Vagina (tissue), 2 donors: ENCODE results near the gene LRRC49. TPM values are rescaled to one million over a fixed set of nuclear protein-coding genes. Genes with fewer than 3 reads are reported as not detected.

ENCODE experiments used
- DNase-seq, 2 donors: peaks; one replicate each; pipeline ENCODE4 v3.0.0-alpha.2; 2017; ENCODE audit errors: extremely low spot score in 2 of 2
- H3K27ac ChIP-seq: fragments of 200-600 bp; sonication (generic); one replicate; pipeline ENCODE4 v1.5.1; 2019
- H3K27me3 ChIP-seq: fragments of 200-600 bp; sonication (generic); one replicate; pipeline ENCODE4 v1.5.1; 2019
- H3K36me3 ChIP-seq, 2 donors: fragments of 200-600 bp; sonication (generic); one replicate each; pipeline ENCODE4 v1.5.1; 2017 to 2019
- H3K4me1 ChIP-seq: fragments of 200-600 bp; sonication (generic); one replicate; pipeline ENCODE4 v1.5.1; 2019
- H3K4me3 ChIP-seq, 2 donors: fragments of 200-600 bp; sonication (generic); 1 replicate in 1 of 2; 2 replicates in 1 of 2; pipeline ENCODE4 v1.5.1; 2016 to 2019
- H3K9me3 ChIP-seq: fragments of 200-600 bp; sonication (generic); one replicate; pipeline ENCODE4 v1.5.1; 2019
- CTCF ChIP-seq, 3 experiments: fragments of 450-650 bp in 2 of 3; fragments of 200-600 bp in 1 of 3; sonication (generic) in 1 of 3; IDR thresholded peaks; one replicate each; pipeline ENCODE4 v1.5.1; 2017 to 2019; ENCODE audit warnings: antibody characterized with exemption in 3 of 3, mild to moderate bottlenecking in 2 of 3, moderate library complexity in 2 of 3
- POLR2A ChIP-seq, 2 donors: fragments of 450-650 bp; IDR thresholded peaks; one replicate each; pipeline ENCODE4 v1.6.1; 2017; ENCODE audit warnings: antibody characterized with exemption in 2 of 2, mild to moderate bottlenecking in 2 of 2, moderate library complexity in 2 of 2
- POLR2AphosphoS5 ChIP-seq, 2 donors: sonication (generic); formaldehyde crosslinking; IDR thresholded peaks; one replicate each; pipeline ENCODE4 v1.9.0; 2017; ENCODE audit warnings: antibody characterized with exemption in 2 of 2, mild to moderate bottlenecking in 2 of 2, low read depth in 1 of 2; ENCODE audit not compliant: insufficient read depth in 1 of 2
- intact Hi-C: fragments of 100-400 bp; cut with DNase I; formaldehyde crosslinking; loops from one replicate; pipeline ENCODE4 v1.15.1; 2023
- total RNA-seq: library from RNA; depleted of rRNA; stranded (reverse); fragments of >200 nt; gene quantifications from one replicate; pipeline ENCODE4 v1.2.3, GENCODE V29; 2016

LRRC49 gene
- total RNA-seq, 1 donor from 2014 or later = 8.8 TPM

- DNase-seq = peak in 1 of 2 donors; percentile 64
- H3K9me3 ChIP-seq = no peaks in the 10 kb centered on the region
- TF ChIP-seq POLR2A (IDR thresholded peaks at IDR 0.05) (no peak), POLR2AphosphoS5 (IDR thresholded peaks at IDR 0.05; ENCODE audit: insufficient read depth in 1 of 2, low read depth in 1 of 2) (no peak), CTCF (IDR thresholded peaks at IDR 0.05) (no peak)
- H3K4me1 ChIP-seq = peaks cover 62% of the 10 kb centered on the region
- no peaks in the 10 kb centered on the region for H3K27me3 ChIP-seq
- peak overlapping the region; percentile 6 to 26 for H3K4me3 ChIP-seq
- H3K27ac ChIP-seq = peak overlapping the region; percentile 88
- H3K36me3 ChIP-seq = no peaks in the 10 kb centered on the region
- intact Hi-C loops = no loop called here
Measured at GRCh38 chr15:71083349-71083748, 190.7 kb downstream of the LRRC49 start.

- H3K4me3 ChIP-seq = no peak overlapping the region
- no peaks in the 10 kb centered on the region for H3K27me3 ChIP-seq
- H3K27ac ChIP-seq = peak overlapping the region; percentile 88
- TF ChIP-seq POLR2A (IDR thresholded peaks at IDR 0.05) = no peak
- no peak for TF ChIP-seq POLR2AphosphoS5 (IDR thresholded peaks at IDR 0.05; ENCODE audit: insufficient read depth in 1 of 2, low read depth in 1 of 2)
- TF ChIP-seq CTCF (IDR thresholded peaks at IDR 0.05) = no peak
- intact Hi-C loops = no loop called here
- DNase-seq = peak in 1 of 2 donors; percentile 25
- H3K36me3 ChIP-seq = no peaks in the 10 kb centered on the region
- no peaks in the 10 kb centered on the region for H3K9me3 ChIP-seq
- peaks cover 53% of the 10 kb centered on the region for H3K4me1 ChIP-seq
Measured at GRCh38 chr15:71084264-71084663, 191.6 kb downstream of the LRRC49 start.

GRCh38 chr15:71085809-71086208 is 193.2 kb downstream of the LRRC49 start:
- Histone ChIP-seq H3K4me3 (no peak overlapping the region), H3K27me3 (no peaks in the 10 kb centered on the region), H3K9me3 (no peaks in the 10 kb centered on the region), H3K4me1 (peaks cover 37% of the 10 kb centered on the region), H3K27ac (no peak overlapping the region), H3K36me3 (no peaks in the 10 kb centered on the region)
- TF ChIP-seq CTCF (IDR thresholded peaks at IDR 0.05) = no peak
- TF ChIP-seq POLR2A (IDR thresholded peaks at IDR 0.05) = no peak
- TF ChIP-seq POLR2AphosphoS5 (IDR thresholded peaks at IDR 0.05; ENCODE audit: insufficient read depth in 1 of 2, low read depth in 1 of 2) = no peak
- intact Hi-C loops = no loop called here
- DNase-seq = peak in 1 of 2 donors; percentile 19

- H3K4me3 ChIP-seq = no peak overlapping the region
- intact Hi-C loops = no loop called here
Measured at GRCh38 chr15:71088155-71088554, 195.5 kb downstream of the LRRC49 start.

More at GRCh38 chr15:71088155-71088554, 195.5 kb downstream of the LRRC49 start:
- no peaks in the 10 kb centered on the region for H3K9me3 ChIP-seq
- peaks cover 14% of the 10 kb centered on the region for H3K4me1 ChIP-seq
- H3K27ac ChIP-seq = no peak overlapping the region
- H3K27me3 ChIP-seq = no peaks in the 10 kb centered on the region
- TF ChIP-seq POLR2A (IDR thresholded peaks at IDR 0.05) (no peak), CTCF (IDR thresholded peaks at IDR 0.05) (no peak), POLR2AphosphoS5 (IDR thresholded peaks at IDR 0.05; ENCODE audit: insufficient read depth in 1 of 2, low read depth in 1 of 2) (no peak)
- DNase-seq = no peak
- no peaks in the 10 kb centered on the region for H3K36me3 ChIP-seq
